Astrocyte (in vitro differentiated cells and primary cell): ENCODE results near the gene MCF2L2. TPM values are rescaled to one million over a fixed set of nuclear protein-coding genes. Genes with fewer than 3 reads are reported as not detected.
A peak's percentile ranks its signal among the peaks of the same experiment; 100 is the strongest.

ENCODE experiments used
- DNase-seq: peaks from one replicate; pipeline ENCODE4 v3.0.0-alpha.2; 2010; ENCODE audit warnings: low read depth
- FAIRE-seq: peaks from 2 replicates; lab custom pipeline; 2011; peaks lifted over from hg19 to GRCh38; lab: Jason Lieb, UNC
- H2AFZ ChIP-seq: 2 replicates; pipeline ENCODE4 v1.6.0; 2012; ENCODE audit warnings: low read depth, low read length, inconsistent platforms
- H3K27ac ChIP-seq: 2 replicates; pipeline ENCODE4 v1.5.1; 2011; ENCODE audit warnings: low read depth, low read length, inconsistent platforms
- H3K27me3 ChIP-seq: 2 replicates; pipeline ENCODE4 v1.6.0; 2011; ENCODE audit warnings: low read length, inconsistent platforms; ENCODE audit not compliant: insufficient read depth
- H3K36me3 ChIP-seq: 2 replicates; pipeline ENCODE4 v1.5.1; 2011; ENCODE audit warnings: low read length, inconsistent platforms; ENCODE audit not compliant: insufficient read depth
- H3K4me1 ChIP-seq: 2 replicates; pipeline ENCODE4 v1.5.1; 2011; ENCODE audit warnings: low read length, inconsistent platforms; ENCODE audit not compliant: insufficient read depth
- H3K4me2 ChIP-seq: 2 replicates; pipeline ENCODE4 v1.6.0; 2012; ENCODE audit warnings: low read length, inconsistent platforms
- H3K4me3 ChIP-seq: 2 replicates; pipeline ENCODE4 v1.5.1; 2011; ENCODE audit warnings: low read depth, mild to moderate bottlenecking, low read length, inconsistent platforms; ENCODE audit not compliant: insufficient read depth
- H3K79me2 ChIP-seq: 2 replicates; pipeline ENCODE4 v1.6.0; 2012; ENCODE audit warnings: mild to moderate bottlenecking, low read length, inconsistent platforms; ENCODE audit not compliant: insufficient read depth
- H3K9ac ChIP-seq: 2 replicates; pipeline ENCODE4 v1.6.0; 2012; ENCODE audit warnings: mild to moderate bottlenecking, low read length, inconsistent platforms
- H3K9me3 ChIP-seq: 2 replicates; pipeline ENCODE4 v1.5.1; 2012; ENCODE audit warnings: low read depth, mild to moderate bottlenecking, low read length, inconsistent platforms; ENCODE audit not compliant: insufficient read depth
- H4K20me1 ChIP-seq: 2 replicates; pipeline ENCODE4 v1.6.0; 2012; ENCODE audit warnings: low read length, inconsistent platforms; ENCODE audit not compliant: insufficient read depth
- H3K27ac Mint-ChIP-seq: one replicate; pipeline ENCODE4 v1.8.0; 2021; ENCODE audit warnings: mild to moderate bottlenecking, mixed read lengths; ENCODE audit not compliant: unreplicated experiment
- H3K27me3 Mint-ChIP-seq: one replicate; pipeline ENCODE4 v1.8.0; 2021; ENCODE audit warnings: low read depth, mixed read lengths; ENCODE audit not compliant: unreplicated experiment
- H3K36me3 Mint-ChIP-seq: one replicate; pipeline ENCODE4 v1.8.0; 2021; ENCODE audit warnings: low read depth, mixed read lengths; ENCODE audit not compliant: unreplicated experiment
- H3K4me1 Mint-ChIP-seq: one replicate; pipeline ENCODE4 v1.8.0; 2021; ENCODE audit warnings: low read depth, mixed read lengths; ENCODE audit not compliant: unreplicated experiment
- H3K4me3 Mint-ChIP-seq: one replicate; pipeline ENCODE4 v1.8.0; 2021; ENCODE audit warnings: mild to moderate bottlenecking, moderate library complexity, mixed read lengths; ENCODE audit not compliant: unreplicated experiment
- H3K9me3 Mint-ChIP-seq: one replicate; pipeline ENCODE4 v1.8.0; 2021; ENCODE audit warnings: mild to moderate bottlenecking, mixed read lengths; ENCODE audit not compliant: unreplicated experiment
- EZH2 ChIP-seq: IDR thresholded peaks from 2 replicates; pipeline ENCODE4 v1.6.1; 2012; ENCODE audit warnings: mild to moderate bottlenecking, low read length, inconsistent platforms; ENCODE audit not compliant: insufficient read depth
- total RNA-seq: library from RNA; stranded (reverse); gene quantifications from 2 replicates; pipeline ENCODE4 v1.2.1, GENCODE V29; 2021
- TF ChIP-seq, protein P1 (sequence below): IDR thresholded peaks from 2 replicates; pipeline ENCODE4 v1.5.1; 2011; ENCODE audit warnings: low read depth, mild to moderate bottlenecking, inconsistent platforms, low read length, moderate library complexity; ENCODE audit not compliant: insufficient read depth

The MCF2L2 gene
- total RNA-seq, 1 donor from 2014 or later = 0.89 TPM

GRCh38 chr3:183464480-183464879, 36.1 kb upstream of the MCF2L2 start:
- TF ChIP-seq, protein P1, sequence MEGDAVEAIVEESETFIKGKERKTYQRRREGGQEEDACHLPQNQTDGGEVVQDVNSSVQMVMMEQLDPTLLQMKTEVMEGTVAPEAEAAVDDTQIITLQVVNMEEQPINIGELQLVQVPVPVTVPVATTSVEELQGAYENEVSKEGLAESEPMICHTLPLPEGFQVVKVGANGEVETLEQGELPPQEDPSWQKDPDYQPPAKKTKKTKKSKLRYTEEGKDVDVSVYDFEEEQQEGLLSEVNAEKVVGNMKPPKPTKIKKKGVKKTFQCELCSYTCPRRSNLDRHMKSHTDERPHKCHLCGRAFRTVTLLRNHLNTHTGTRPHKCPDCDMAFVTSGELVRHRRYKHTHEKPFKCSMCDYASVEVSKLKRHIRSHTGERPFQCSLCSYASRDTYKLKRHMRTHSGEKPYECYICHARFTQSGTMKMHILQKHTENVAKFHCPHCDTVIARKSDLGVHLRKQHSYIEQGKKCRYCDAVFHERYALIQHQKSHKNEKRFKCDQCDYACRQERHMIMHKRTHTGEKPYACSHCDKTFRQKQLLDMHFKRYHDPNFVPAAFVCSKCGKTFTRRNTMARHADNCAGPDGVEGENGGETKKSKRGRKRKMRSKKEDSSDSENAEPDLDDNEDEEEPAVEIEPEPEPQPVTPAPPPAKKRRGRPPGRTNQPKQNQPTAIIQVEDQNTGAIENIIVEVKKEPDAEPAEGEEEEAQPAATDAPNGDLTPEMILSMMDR = no peak
- no peak for TF ChIP-seq EZH2
- H3K27ac Mint-ChIP-seq = no peak overlapping the region
- H3K9me3 ChIP-seq = peaks cover 5% of the 10 kb centered on the region
- H3K4me3 ChIP-seq = no peak overlapping the region
- H3K4me2 ChIP-seq = no peak overlapping the region
- no peaks in the 10 kb centered on the region for H3K36me3 ChIP-seq
- no peak overlapping the region for H2AFZ ChIP-seq
- no peak overlapping the region for H3K9ac ChIP-seq
- peaks cover 5% of the 10 kb centered on the region for H3K9me3 Mint-ChIP-seq
- no peak overlapping the region for H3K27ac ChIP-seq
- no peak overlapping the region for H3K4me3 Mint-ChIP-seq
- no peak for DNase-seq
- peaks cover 3% of the 10 kb centered on the region for H3K4me1 ChIP-seq
- H4K20me1 ChIP-seq = no peaks in the 10 kb centered on the region
- H3K27me3 Mint-ChIP-seq = no peaks in the 10 kb centered on the region
- no peak for FAIRE-seq
- no peaks in the 10 kb centered on the region for H3K36me3 Mint-ChIP-seq
- no peaks in the 10 kb centered on the region for H3K79me2 ChIP-seq
- H3K4me1 Mint-ChIP-seq = no peaks in the 10 kb centered on the region
- H3K27me3 ChIP-seq = peaks cover 2% of the 10 kb centered on the region

GRCh38 chr3:183460081-183461055, 31.9 kb upstream of the MCF2L2 start:
- no peak overlapping the region for H3K4me3 ChIP-seq
- H3K4me1 ChIP-seq = peaks cover under 1% of the 10 kb centered on the region
- H3K36me3 ChIP-seq = no peaks in the 10 kb centered on the region
- peak; percentile 50 for DNase-seq
- Mint-ChIP-seq H3K9me3 (peaks cover 5% of the 10 kb centered on the region), H3K4me3 (no peak overlapping the region), H3K36me3 (peaks cover under 1% of the 10 kb centered on the region), H3K27ac (no peak overlapping the region), H3K27me3 (no peaks in the 10 kb centered on the region), H3K4me1 (peaks cover under 1% of the 10 kb centered on the region)
- no peak for FAIRE-seq
- TF ChIP-seq EZH2 = no peak
- TF ChIP-seq, protein P1 = no peak
- H2AFZ ChIP-seq = no peak overlapping the region
- H3K4me2 ChIP-seq = no peak overlapping the region
- no peaks in the 10 kb centered on the region for H3K79me2 ChIP-seq
- no peaks in the 10 kb centered on the region for H4K20me1 ChIP-seq
- no peak overlapping the region for H3K27ac ChIP-seq
- peaks cover 5% of the 10 kb centered on the region for H3K9me3 ChIP-seq
- H3K9ac ChIP-seq = no peak overlapping the region
- no peaks in the 10 kb centered on the region for H3K27me3 ChIP-seq
